ENCODE measurements around the gene GPAT3.

Gene GPAT3

DNA sequence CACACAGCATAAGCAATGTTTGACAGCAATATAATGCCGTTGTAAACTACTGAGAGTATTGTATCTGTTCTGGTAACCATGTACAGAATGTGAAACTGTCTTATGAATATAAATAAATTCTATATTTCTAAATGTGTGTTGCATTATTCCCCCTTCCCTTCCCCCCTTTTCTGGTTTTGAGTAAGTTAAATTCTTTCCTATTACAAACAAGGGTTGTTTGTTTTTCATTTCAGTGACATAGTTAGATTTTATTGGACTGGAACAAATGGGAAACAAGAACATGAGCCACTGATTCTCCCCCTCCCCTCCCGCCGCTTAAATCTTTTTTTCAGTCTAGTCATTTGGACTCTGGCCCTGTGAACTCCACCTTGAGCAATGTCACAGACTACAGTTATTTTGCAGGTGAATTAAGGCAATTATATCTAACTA is 69.8 kb downstream of the GPAT3 start (continued):
- TF ChIP-seq, protein P1, sequence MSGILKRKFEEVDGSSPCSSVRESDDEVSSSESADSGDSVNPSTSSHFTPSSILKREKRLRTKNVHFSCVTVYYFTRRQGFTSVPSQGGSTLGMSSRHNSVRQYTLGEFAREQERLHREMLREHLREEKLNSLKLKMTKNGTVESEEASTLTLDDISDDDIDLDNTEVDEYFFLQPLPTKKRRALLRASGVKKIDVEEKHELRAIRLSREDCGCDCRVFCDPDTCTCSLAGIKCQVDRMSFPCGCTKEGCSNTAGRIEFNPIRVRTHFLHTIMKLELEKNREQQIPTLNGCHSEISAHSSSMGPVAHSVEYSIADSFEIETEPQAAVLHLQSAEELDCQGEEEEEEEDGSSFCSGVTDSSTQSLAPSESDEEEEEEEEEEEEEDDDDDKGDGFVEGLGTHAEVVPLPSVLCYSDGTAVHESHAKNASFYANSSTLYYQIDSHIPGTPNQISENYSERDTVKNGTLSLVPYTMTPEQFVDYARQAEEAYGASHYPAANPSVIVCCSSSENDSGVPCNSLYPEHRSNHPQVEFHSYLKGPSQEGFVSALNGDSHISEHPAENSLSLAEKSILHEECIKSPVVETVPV (CRISPR knock-in tag; IDR thresholded peaks at IDR 0.05): no peak

DNA sequence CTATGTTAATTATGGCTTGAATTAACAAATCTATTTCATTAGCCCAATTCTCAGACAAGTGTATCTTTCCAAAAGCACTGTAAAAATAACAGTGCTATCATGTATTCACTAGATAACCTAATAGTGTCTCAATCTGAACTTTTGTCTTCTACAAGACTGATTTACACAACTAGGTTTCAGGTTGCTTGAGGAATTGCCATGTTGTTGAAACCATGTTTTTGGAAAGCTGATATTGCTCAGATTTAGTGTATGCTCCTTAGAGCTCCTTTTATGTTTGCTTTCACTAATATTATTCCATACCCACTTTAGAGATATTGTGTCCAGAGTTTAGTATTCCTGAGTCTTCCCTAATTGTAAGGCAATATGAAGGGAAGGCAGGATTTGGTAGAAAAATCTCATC is 70.6 kb downstream of the GPAT3 start:
- TF ChIP-seq ZFP3 (CRISPR knock-in tag; IDR thresholded peaks at IDR 0.05) (no peak), PPARA (CRISPR knock-in tag; IDR thresholded peaks at IDR 0.05; ENCODE audit: borderline replicate concordance) (no peak), GLIS3 (CRISPR knock-in tag; IDR thresholded peaks at IDR 0.05) (no peak), ZNF70 (CRISPR knock-in tag; IDR thresholded peaks at IDR 0.05) (no peak), ZNF8 (CRISPR knock-in tag; IDR thresholded peaks at IDR 0.05) (no peak), ZNF565 (CRISPR knock-in tag; conservative IDR thresholded peaks at IDR 0.05; ENCODE audit: low read depth) (no peak)
- TF ChIP-seq, protein P2, sequence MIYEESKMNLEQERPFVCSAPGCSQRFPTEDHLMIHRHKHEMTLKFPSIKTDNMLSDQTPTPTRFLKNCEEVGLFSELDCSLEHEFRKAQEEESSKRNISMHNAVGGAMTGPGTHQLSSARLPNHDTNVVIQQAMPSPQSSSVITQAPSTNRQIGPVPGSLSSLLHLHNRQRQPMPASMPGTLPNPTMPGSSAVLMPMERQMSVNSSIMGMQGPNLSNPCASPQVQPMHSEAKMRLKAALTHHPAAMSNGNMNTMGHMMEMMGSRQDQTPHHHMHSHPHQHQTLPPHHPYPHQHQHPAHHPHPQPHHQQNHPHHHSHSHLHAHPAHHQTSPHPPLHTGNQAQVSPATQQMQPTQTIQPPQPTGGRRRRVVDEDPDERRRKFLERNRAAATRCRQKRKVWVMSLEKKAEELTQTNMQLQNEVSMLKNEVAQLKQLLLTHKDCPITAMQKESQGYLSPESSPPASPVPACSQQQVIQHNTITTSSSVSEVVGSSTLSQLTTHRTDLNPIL (CRISPR knock-in tag; IDR thresholded peaks at IDR 0.05; ENCODE audit: low read depth): no peak
- TF ChIP-seq, protein P3, sequence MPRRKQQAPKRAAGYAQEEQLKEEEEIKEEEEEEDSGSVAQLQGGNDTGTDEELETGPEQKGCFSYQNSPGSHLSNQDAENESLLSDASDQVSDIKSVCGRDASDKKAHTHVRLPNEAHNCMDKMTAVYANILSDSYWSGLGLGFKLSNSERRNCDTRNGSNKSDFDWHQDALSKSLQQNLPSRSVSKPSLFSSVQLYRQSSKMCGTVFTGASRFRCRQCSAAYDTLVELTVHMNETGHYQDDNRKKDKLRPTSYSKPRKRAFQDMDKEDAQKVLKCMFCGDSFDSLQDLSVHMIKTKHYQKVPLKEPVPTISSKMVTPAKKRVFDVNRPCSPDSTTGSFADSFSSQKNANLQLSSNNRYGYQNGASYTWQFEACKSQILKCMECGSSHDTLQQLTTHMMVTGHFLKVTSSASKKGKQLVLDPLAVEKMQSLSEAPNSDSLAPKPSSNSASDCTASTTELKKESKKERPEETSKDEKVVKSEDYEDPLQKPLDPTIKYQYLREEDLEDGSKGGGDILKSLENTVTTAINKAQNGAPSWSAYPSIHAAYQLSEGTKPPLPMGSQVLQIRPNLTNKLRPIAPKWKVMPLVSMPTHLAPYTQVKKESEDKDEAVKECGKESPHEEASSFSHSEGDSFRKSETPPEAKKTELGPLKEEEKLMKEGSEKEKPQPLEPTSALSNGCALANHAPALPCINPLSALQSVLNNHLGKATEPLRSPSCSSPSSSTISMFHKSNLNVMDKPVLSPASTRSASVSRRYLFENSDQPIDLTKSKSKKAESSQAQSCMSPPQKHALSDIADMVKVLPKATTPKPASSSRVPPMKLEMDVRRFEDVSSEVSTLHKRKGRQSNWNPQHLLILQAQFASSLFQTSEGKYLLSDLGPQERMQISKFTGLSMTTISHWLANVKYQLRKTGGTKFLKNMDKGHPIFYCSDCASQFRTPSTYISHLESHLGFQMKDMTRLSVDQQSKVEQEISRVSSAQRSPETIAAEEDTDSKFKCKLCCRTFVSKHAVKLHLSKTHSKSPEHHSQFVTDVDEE (CRISPR knock-in tag; IDR thresholded peaks at IDR 0.05): no peak
- no peak for ATAC-seq

GRCh38 chr4:83606898-83607297 is 71.0 kb downstream of the GPAT3 start:
- TF ChIP-seq, protein P1 (CRISPR knock-in tag; IDR thresholded peaks at IDR 0.05): no peak
- no peak for TF ChIP-seq ZFP3 (CRISPR knock-in tag; IDR thresholded peaks at IDR 0.05)
- TF ChIP-seq, protein P2 (CRISPR knock-in tag; IDR thresholded peaks at IDR 0.05; ENCODE audit: low read depth): no peak
- TF ChIP-seq, protein P4, sequence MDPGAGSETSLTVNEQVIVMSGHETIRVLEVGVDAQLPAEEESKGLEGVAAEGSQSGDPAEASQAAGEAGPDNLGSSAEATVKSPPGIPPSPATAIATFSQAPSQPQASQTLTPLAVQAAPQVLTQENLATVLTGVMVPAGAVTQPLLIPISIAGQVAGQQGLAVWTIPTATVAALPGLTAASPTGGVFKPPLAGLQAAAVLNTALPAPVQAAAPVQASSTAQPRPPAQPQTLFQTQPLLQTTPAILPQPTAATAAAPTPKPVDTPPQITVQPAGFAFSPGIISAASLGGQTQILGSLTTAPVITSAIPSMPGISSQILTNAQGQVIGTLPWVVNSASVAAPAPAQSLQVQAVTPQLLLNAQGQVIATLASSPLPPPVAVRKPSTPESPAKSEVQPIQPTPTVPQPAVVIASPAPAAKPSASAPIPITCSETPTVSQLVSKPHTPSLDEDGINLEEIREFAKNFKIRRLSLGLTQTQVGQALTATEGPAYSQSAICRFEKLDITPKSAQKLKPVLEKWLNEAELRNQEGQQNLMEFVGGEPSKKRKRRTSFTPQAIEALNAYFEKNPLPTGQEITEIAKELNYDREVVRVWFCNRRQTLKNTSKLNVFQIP (CRISPR knock-in tag; IDR thresholded peaks at IDR 0.05; ENCODE audit: borderline replicate concordance, low read depth): no peak
- no peak for ATAC-seq

- no peak for ATAC-seq
- TF ChIP-seq ZC3H10 (CRISPR knock-in tag; IDR thresholded peaks at IDR 0.05): no peak
- TF ChIP-seq TCF4 (CRISPR knock-in tag; IDR thresholded peaks at IDR 0.05; ENCODE audit: borderline replicate concordance): no peak
- TF ChIP-seq ZNF70 (CRISPR knock-in tag; IDR thresholded peaks at IDR 0.05): no peak
Observed at GRCh38 chr4:83609365-83609764, 73.5 kb downstream of the GPAT3 start.

- ATAC-seq: no peak
- TF ChIP-seq ZNF565 (CRISPR knock-in tag; conservative IDR thresholded peaks at IDR 0.05; ENCODE audit: low read depth): no peak
- TF ChIP-seq TOX (CRISPR knock-in tag; IDR thresholded peaks at IDR 0.05; ENCODE audit: borderline replicate concordance): no peak
- no peak for TF ChIP-seq ZNF70 (CRISPR knock-in tag; IDR thresholded peaks at IDR 0.05)
- TF ChIP-seq BACH2 (CRISPR knock-in tag; IDR thresholded peaks at IDR 0.05; ENCODE audit: borderline replicate concordance): no peak
- TF ChIP-seq, protein P4 (CRISPR knock-in tag; IDR thresholded peaks at IDR 0.05; ENCODE audit: borderline replicate concordance, low read depth): no peak
- TF ChIP-seq ARNTL (CRISPR knock-in tag; IDR thresholded peaks at IDR 0.05; ENCODE audit: borderline replicate concordance, low read depth): no peak
- TF ChIP-seq TCF4 (CRISPR knock-in tag; IDR thresholded peaks at IDR 0.05; ENCODE audit: borderline replicate concordance): no peak
- no peak for TF ChIP-seq ZFP3 (CRISPR knock-in tag; IDR thresholded peaks at IDR 0.05)
- TF ChIP-seq, protein P3 (CRISPR knock-in tag; IDR thresholded peaks at IDR 0.05): no peak
- no peak for TF ChIP-seq ESRRG (CRISPR knock-in tag; IDR thresholded peaks at IDR 0.05)
Observed at GRCh38 chr4:83610729-83611128, 74.8 kb downstream of the GPAT3 start.
